ENCODE data around the gene TBX10. TPM values are rescaled to one million over a fixed set of nuclear protein-coding genes. Genes with fewer than 3 reads are reported as not detected.

Gene TBX10
- total and polyA plus RNA-seq, 2 of the 8 experiments (the other 6 are each of a cell fraction or from before 2014, with no cell fraction given): 0.09 TPM; not detected in 1

- no peak for FAIRE-seq
- no peak overlapping the region for H2BK5ac ChIP-seq (ENCODE audit: low read depth, low read length)
Measured at GRCh38 chr11:67593565-67593905, 46.0 kb downstream of the TBX10 start.

More at GRCh38 chr11:67593565-67593905, 46.0 kb downstream of the TBX10 start:
- peaks cover 5 to 10% of the 10 kb centered on the region in 2 experiments; a peak in 3 of 4 replicates for H3K9me3 ChIP-seq (ENCODE audit: insufficient read depth in 2 of 2, low read depth in 1 of 2, low read length in 1 of 2)
- no peaks in the 10 kb centered on the region; a peak in 1 of 7 replicates for H3K27me3 ChIP-seq (replicated peaks in 1 of 4; ENCODE audit: control insufficient read depth in 3 of 4, extremely low read depth in 1 of 4, insufficient read depth in 3 of 4, low read length in 3 of 4)
- DNase-seq (ENCODE audit: low read depth in 1 of 2, low spot score in 2 of 2): no peak
- H3K9ac ChIP-seq (replicated peaks in 1 of 4; ENCODE audit: extremely low read depth in 1 of 4, low read depth in 3 of 4, low read length in 3 of 4): no peak overlapping the region
- no peak overlapping the region for H3K4me2 ChIP-seq (ENCODE audit: insufficient read depth in 1 of 2, low read depth in 2 of 2, low read length in 2 of 2)
- CTCF ChIA-PET (ENCODE audit: partially characterized antibody): interaction anchor here (1.1 to 3.2 kb wide), 4 partner anchors 10 to 66 kb away, joined by 3 to 14 read pairs (median 8); partner anchors contain the start of gene GSTP1
- H4K91ac ChIP-seq (replicated peaks; ENCODE audit: insufficient read length, low read length): no peak overlapping the region
- H3K79me1 ChIP-seq (ENCODE audit: low read depth, low read length): no peaks in the 10 kb centered on the region
- no peak overlapping the region for H2AFZ ChIP-seq (ENCODE audit: low read length)
- no peaks in the 10 kb centered on the region for H3K79me2 ChIP-seq (ENCODE audit: control insufficient read depth in 1 of 2, insufficient read depth in 2 of 2, low read length in 2 of 2)
- POLR2A ChIA-PET (ENCODE audit: partially characterized antibody): interaction anchor here (1.3 to 6.1 kb wide), 4 partner anchors 9 to 26 kb away, joined by 4 to 71 read pairs (median 8); partner anchors contain the start of gene GSTP1
- H2AK5ac ChIP-seq (ENCODE audit: low read depth, low read length): no peak overlapping the region
- no peak overlapping the region for H2BK120ac ChIP-seq (replicated peaks; ENCODE audit: low read depth, low read length)
- 78% methylated on average over 3 of the region's 3 CpGs; no CpG with 5 or more reads in 1 of the 2 experiments for WGBS, 2 experiments (ENCODE audit: extremely low coverage in 1 of 2, insufficient coverage in 1 of 2, insufficient read length in 1 of 2, insufficient replicate concordance in 2 of 2, low coverage in 1 of 2, low lambda C conversion rate in 2 of 2, missing lambda C conversion rate in 1 of 2)
- no peak overlapping the region for H3K27ac ChIP-seq (ENCODE audit: low read depth, low read length)
- H2BK20ac ChIP-seq (ENCODE audit: low read length): no peak overlapping the region
- H3K4me3 ChIP-seq (ENCODE audit: extremely low read depth in 1 of 4, insufficient read depth in 2 of 4, low read depth in 3 of 4, low read length in 4 of 4): no peak overlapping the region
- H3K4me1 ChIP-seq (replicated peaks in 1 of 4; ENCODE audit: control insufficient read depth in 3 of 4, insufficient read depth in 4 of 4, low read length in 3 of 4): peaks cover 0 to 3% (median 1%) of the 10 kb centered on the region in 4 experiments; a peak in 1 of 7 replicates
- H3K4ac ChIP-seq (replicated peaks; ENCODE audit: insufficient read length, low read depth, low read length): no peak overlapping the region
- H4K5ac ChIP-seq (ENCODE audit: insufficient read length, low read depth, low read length): no peak overlapping the region
- TF ChIP-seq SRF (IDR thresholded peaks at IDR 0.05; ENCODE audit: low read depth, low read length) (no peak), POLR2AphosphoS5 (IDR thresholded peaks at IDR 0.05; ENCODE audit: low read depth, low read length) (no peak), RXRA (IDR thresholded peaks at IDR 0.05; ENCODE audit: insufficient read depth, low read depth, low read length) (no peak), FOSL1 (IDR thresholded peaks at IDR 0.05; ENCODE audit: insufficient read depth, low read depth, low read length) (no peak), MAX (IDR thresholded peaks at IDR 0.05) (no peak)
- no peak overlapping the region for H3K23ac ChIP-seq (ENCODE audit: insufficient read length)
- H4K8ac ChIP-seq (ENCODE audit: extremely low read depth, insufficient read depth, low read length): no peak overlapping the region
- H3K18ac ChIP-seq (ENCODE audit: extremely low read depth, low read length): no peak overlapping the region; the same call in 1 of the 2 replicates
- no peak overlapping the region for H2BK12ac ChIP-seq (ENCODE audit: low read depth, low read length)
- H3K23me2 ChIP-seq (ENCODE audit: low read depth, low read length): no peaks in the 10 kb centered on the region
- no peaks in the 10 kb centered on the region for H3K36me3 ChIP-seq (ENCODE audit: control insufficient read depth in 2 of 4, insufficient read depth in 4 of 4, low read length in 3 of 4)
- no peak overlapping the region for H3K14ac ChIP-seq (ENCODE audit: insufficient read length)
- no peaks in the 10 kb centered on the region for H4K20me1 ChIP-seq (replicated peaks in 1 of 2; ENCODE audit: control insufficient read depth in 1 of 2, insufficient read depth in 2 of 2, low read length in 2 of 2)
- H3K56ac ChIP-seq (replicated peaks; ENCODE audit: insufficient read length, low read depth, low read length): no peak overlapping the region
- H2BK15ac ChIP-seq (ENCODE audit: low read length): no peak overlapping the region
